HepG2 (cell line): ENCODE results near the gene RNF5. TPM values are rescaled to one million over a fixed set of nuclear protein-coding genes. Genes with fewer than 3 reads are reported as not detected.

Source experiments
- ATAC-seq: fragments of 200-7000 bp; cut with Tn5 transposase; 3 replicates; pipeline ENCODE4 v1.9.1; 2020; ENCODE audit warnings: mild to moderate bottlenecking, moderate library complexity
- BruUV-seq: library from RNA; stranded (reverse); fragments of 400-500 nt; replicated peaks from 2 replicates; lab custom pipeline; 2021; lab: Mats Ljungman, UMichigan
- CTCF ChIA-PET: fragments of 300-600 bp; formaldehyde crosslinking; extraction: SDS; loops from one replicate; lab custom pipeline; 2021; ENCODE audit warnings: low total read pairs, inconsistent platforms, low intra/inter-chr PET ratio; lab: Yijun Ruan, JAX
- POLR2A ChIA-PET: fragments of 350-600 bp; sonication (Branson Sonifier 250); formaldehyde crosslinking; loops from one replicate; lab custom pipeline; 2020; ENCODE audit warnings: antibody characterized with exemption, inconsistent platforms; lab: Yijun Ruan, JAX
- DNase-seq: peaks from one replicate; pipeline ENCODE4 v3.0.0-alpha.2; 2015; ENCODE audit warnings: low spot score
- FAIRE-seq: peaks from 3 replicates; lab custom pipeline; 2011; peaks lifted over from hg19 to GRCh38; lab: Jason Lieb, UNC
- H2AFZ ChIP-seq: one replicate; pipeline ENCODE4 v1.6.1; 2011; ENCODE audit warnings: low read length, inconsistent platforms
- H3K27ac ChIP-seq: fragments of 300-600 bp; 3 replicates; pipeline ENCODE4 v1.8.0; 2011; ENCODE audit warnings: mixed run types, mild to moderate bottlenecking, mixed read lengths, low read length, inconsistent platforms; ENCODE audit not compliant: insufficient read depth; ENCODE audit errors: extremely low read length
- H3K27me3 ChIP-seq, 2 experiments: fragments of 200-600 bp in 1 of 2; 2 replicates in 1 of 2; 3 replicates in 1 of 2; pipeline versions ENCODE4 v1.6.0 to v1.8.0; 2011; ENCODE audit warnings: low read length in 2 of 2, mild to moderate bottlenecking in 2 of 2, moderate library complexity in 2 of 2, inconsistent platforms in 1 of 2; ENCODE audit not compliant: insufficient read depth in 2 of 2, control insufficient read depth in 1 of 2
- H3K36me3 ChIP-seq, 2 experiments: fragments of 200-600 bp in 1 of 2; replicated peaks in 1 of 2; 2 replicates in 1 of 2; 3 replicates in 1 of 2; pipeline versions ENCODE4 v1.5.1 to v1.8.0; 2011; ENCODE audit warnings: low read length in 2 of 2, inconsistent platforms in 1 of 2; ENCODE audit not compliant: insufficient read depth in 2 of 2, control insufficient read depth in 1 of 2
- H3K4me1 ChIP-seq: 2 replicates; pipeline ENCODE4 v1.5.1; 2012; ENCODE audit warnings: low read length, inconsistent platforms; ENCODE audit not compliant: insufficient read depth
- H3K4me2 ChIP-seq: 2 replicates; pipeline ENCODE4 v1.6.0; 2011; ENCODE audit warnings: low read depth, low read length, inconsistent platforms
- H3K4me3 ChIP-seq, 3 experiments: fragments of 200-600 bp in 1 of 3; sonication (generic), shearing (Covaris generic) in 1 of 3; replicated peaks in 1 of 3; 2 replicates each; pipeline ENCODE4 v1.5.1; 2011 to 2016; ENCODE audit warnings: low read length in 3 of 3, inconsistent platforms in 2 of 3, low read depth in 2 of 3, mild to moderate bottlenecking in 2 of 3, control low read depth in 1 of 3, mixed read lengths in 1 of 3; ENCODE audit not compliant: insufficient read depth in 1 of 3
- H3K79me2 ChIP-seq: one replicate; pipeline ENCODE4 v1.6.1; 2011; ENCODE audit warnings: low read length, inconsistent platforms; ENCODE audit not compliant: insufficient read depth
- H3K9ac ChIP-seq: 2 replicates; pipeline ENCODE4 v1.6.0; 2011; ENCODE audit warnings: mild to moderate bottlenecking, low read depth, low read length, inconsistent platforms; ENCODE audit not compliant: insufficient read depth
- H3K9me3 ChIP-seq: 2 replicates; pipeline ENCODE4 v1.5.1; 2012; ENCODE audit warnings: mild to moderate bottlenecking, low read length
- H4K20me1 ChIP-seq: 2 replicates; pipeline ENCODE4 v1.6.0; 2011; ENCODE audit warnings: inconsistent platforms, mild to moderate bottlenecking, low read length, moderate library complexity; ENCODE audit not compliant: insufficient read depth
- AGO2 ChIP-seq: fragments of 200-400 bp; formaldehyde crosslinking; optimal IDR thresholded peaks from 2 replicates; pipeline ENCODE3; 2017; ENCODE audit warnings: mild to moderate bottlenecking, low read depth, low read length, moderate library complexity
- POLR2A ChIP-seq, 2 experiments: IDR thresholded peaks; 2 replicates each; pipeline ENCODE4 v1.6.1; 2011; ENCODE audit warnings: low read depth in 2 of 2, low read length in 2 of 2, mild to moderate bottlenecking in 1 of 2, moderate library complexity in 1 of 2; ENCODE audit not compliant: insufficient read depth in 1 of 2
- RXRA ChIP-seq: sonication (generic); formaldehyde crosslinking; IDR thresholded peaks from 2 replicates; pipeline ENCODE4 v1.5.1; 2020; ENCODE audit warnings: missing genetic modification reagents
- THYN1 ChIP-seq: sonication (generic); formaldehyde crosslinking; IDR thresholded peaks from 2 replicates; pipeline ENCODE4 v1.8.1; 2023; ENCODE audit warnings: low read depth, mild to moderate bottlenecking, moderate library complexity, missing genetic modification reagents, borderline replicate concordance
- ZNF350 ChIP-seq: sonication (generic); formaldehyde crosslinking; IDR thresholded peaks from 2 replicates; pipeline ENCODE4 v1.4.0; 2020; ENCODE audit warnings: mild to moderate bottlenecking, low read depth, missing genetic modification reagents, borderline replicate concordance
- ZNF407 ChIP-seq: sonication (generic); formaldehyde crosslinking; IDR thresholded peaks from one replicate; pipeline ENCODE4 v1.5.1; 2020; ENCODE audit warnings: mild to moderate bottlenecking, missing genetic modification reagents; ENCODE audit errors: not compliant biosample characterization
- ZNF446 ChIP-seq: sonication (generic); formaldehyde crosslinking; IDR thresholded peaks from 2 replicates; pipeline ENCODE4 v1.5.0; 2020; ENCODE audit warnings: mild to moderate bottlenecking, missing genetic modification reagents
- WGBS: methylation state at CpG from one replicate; pipeline ENCODE4 v1.1.6; 2017; ENCODE audit warnings: low lambda C conversion rate; 5-methylcytosine and 5-hydroxymethylcytosine counted together
- in situ Hi-C: cut with HindIII; loops from 2 replicates; pipeline ENCODE4 v1.10.0; 2017; ENCODE audit warnings: low pct_unique_long_range_greater_than_20kb; ENCODE audit not compliant: extremely low pct_ligation_motif_present
- intact Hi-C: fragments of 100-400 bp; cut with micrococcal nuclease; formaldehyde crosslinking; loops from one replicate; pipeline ENCODE4 v1.10.0; 2022; ENCODE audit not compliant: unreplicated experiment
- polyA plus RNA-seq, 8 experiments: library from polyadenylated mRNA; depleted of rRNA in 3 of 8; stranded (reverse) in 7 of 8; unstranded in 1 of 8; fragments of >200 nt; fragmentation: Illumina TruSeq in 4 of 8; extraction: Trizol in 4 of 8; gene quantifications; 2 replicates each; pipeline versions ENCODE4 v1.2.1 to v1.2.3, GENCODE V29; 2011 to 2016; ENCODE audit warnings: low read depth in 4 of 8, missing spikeins in 1 of 8, mixed read lengths in 1 of 8; ENCODE audit not compliant: insufficient read depth in 1 of 8
- total RNA-seq, 5 experiments: library from RNA; depleted of rRNA; stranded (reverse); fragments of >200 nt; fragmentation: Illumina TruSeq; extraction: Trizol; gene quantifications; 2 replicates each; pipeline ENCODE4 v1.2.3, GENCODE V29; 2016; ENCODE audit warnings: low read depth in 1 of 5

RNF5 gene
- total and polyA plus RNA-seq, 2 of the 13 experiments (the other 11 are each of a cell fraction or from before 2014, with no cell fraction given), result 98.0 to 131 TPM

GRCh38 chr6:32183483-32184083 is 5.4 kb downstream of the RNF5 start:
- Histone ChIP-seq H4K20me1 (no peaks in the 10 kb centered on the region), H3K36me3 (peaks cover 27 to 50% of the 10 kb centered on the region in 2 experiments), H3K9ac (no peak overlapping the region), H3K27me3 (no peaks in the 10 kb centered on the region), H3K4me1 (peaks cover 20% of the 10 kb centered on the region), H3K9me3 (no peaks in the 10 kb centered on the region), H3K4me3 (no peak overlapping the region), H3K79me2 (peaks cover 19% of the 10 kb centered on the region), H3K4me2 (no peak overlapping the region), H2AFZ (no peak overlapping the region)
- 95% methylated on average over 14 of the region's 15 CpGs for WGBS
- in situ Hi-C loops, result no loop called here
- POLR2A ChIA-PET, result interaction anchor here (0.6 to 2.4 kb wide), 3 partner anchors 9 to 47 kb away, joined by 3 to 18 read pairs (median 8); partner anchors contain the start of gene GPSM3
- no TSS peak for BruUV-seq
- ATAC-seq (no peak), FAIRE-seq (no peak), DNase-seq (no peak)
- 0 out of 2 replicates have a peak, but pooled peaks have one; percentile 2 for TF ChIP-seq RXRA (CRISPR knock-in tag)
- TF ChIP-seq POLR2A (IDR thresholded peaks at IDR 0.05; ENCODE audit: insufficient read depth in 1 of 2, low read depth in 2 of 2, low read length in 2 of 2), result 0 out of 4 replicates have a peak, but pooled peaks of 1 of the 2 experiments have one; percentile 3
- TF ChIP-seq ZNF407 (CRISPR knock-in tag), result no peak
- peak; percentile 79 for TF ChIP-seq AGO2
- TF ChIP-seq THYN1 (CRISPR knock-in tag), result no peak
- TF ChIP-seq ZNF446 (CRISPR knock-in tag), result 0 out of 2 replicates have a peak, but pooled peaks have one; percentile 9
- TF ChIP-seq ZNF350, result no peak
- TF ChIP-seq, all 625 proteins: peak for 4
- intact Hi-C loops, result no loop called here
- CTCF ChIA-PET, result no interaction called here
- H3K27ac ChIP-seq, result no peak overlapping the region
